RKO (cell line): Measurements from ENCODE around the gene ARHGAP35.

Experiments used
- DNase-seq: peaks from one replicate; pipeline ENCODE4 v3.0.0-alpha.2; 2016; ENCODE audit warnings: low spot score

The ARHGAP35 gene

GRCh38 chr19:46904114-46905060 is 43.6 kb downstream of the ARHGAP35 start:
- no peak for DNase-seq

DNA sequence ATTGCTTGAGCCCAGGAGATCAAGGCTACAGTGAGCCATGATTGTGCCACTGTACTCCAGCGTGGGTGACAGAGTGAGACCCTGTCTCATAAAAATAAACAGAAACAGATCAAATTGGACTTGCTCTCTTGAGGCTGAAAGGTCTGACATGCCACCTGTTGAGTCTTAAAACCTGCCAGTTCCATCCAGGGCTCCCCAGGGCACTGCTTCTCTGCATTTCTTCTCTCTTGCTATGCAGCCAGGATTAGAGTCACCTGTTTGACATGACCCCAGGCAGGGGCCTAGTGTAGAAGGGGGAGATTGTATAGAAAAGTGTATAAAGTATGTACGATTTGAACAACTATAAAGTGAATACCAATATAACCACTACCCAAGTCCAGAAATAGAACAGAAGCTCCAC is 45.4 kb downstream of the ARHGAP35 start:
- DNase-seq, result no peak

GRCh38 chr19:46907880-46908279 is 47.1 kb downstream of the ARHGAP35 start:
- DNase-seq, result no peak

GRCh38 chr19:46909356-46909755 is 48.6 kb downstream of the ARHGAP35 start:
- no peak for DNase-seq
